Loucy (cell line): ENCODE results near the gene WWOX.

Experiments used
- H2AFZ ChIP-seq: fragments of 200-600 bp; sonication (generic); 2 replicates; pipeline ENCODE4 v1.6.0; 2016; ENCODE audit warnings: antibody characterized with exemption, mild to moderate bottlenecking, low read length, moderate library complexity
- H3F3A ChIP-seq: fragments of 200-600 bp; 2 replicates; pipeline ENCODE4 v1.6.0; 2016; ENCODE audit warnings: antibody characterized with exemption, low read depth, mild to moderate bottlenecking
- H3K27me3 ChIP-seq: fragments of 200-600 bp; sonication (generic); 2 replicates; pipeline ENCODE4 v1.6.1; 2014; ENCODE audit warnings: low read length, mild to moderate bottlenecking; ENCODE audit not compliant: insufficient read depth, poor library complexity, severe bottlenecking
- H3K36me3 ChIP-seq: fragments of 200-600 bp; sonication (generic); 2 replicates; pipeline ENCODE4 v1.6.1; 2016; ENCODE audit warnings: low read length; ENCODE audit not compliant: insufficient read depth
- H3K4me1 ChIP-seq: fragments of 200-600 bp; sonication (generic); 2 replicates; pipeline ENCODE4 v1.5.1; 2014; ENCODE audit warnings: low read length, mild to moderate bottlenecking; ENCODE audit not compliant: insufficient read depth, poor library complexity, severe bottlenecking
- H3K4me2 ChIP-seq: fragments of 200-600 bp; sonication (generic); 2 replicates; pipeline ENCODE4 v1.6.0; 2014; ENCODE audit warnings: antibody characterized with exemption, low read length, low read depth, mild to moderate bottlenecking; ENCODE audit not compliant: poor library complexity, severe bottlenecking
- H3K4me3 ChIP-seq: fragments of 200-600 bp; sonication (generic); 2 replicates; pipeline ENCODE4 v1.5.1; 2014; ENCODE audit warnings: low read length, mild to moderate bottlenecking, mixed read lengths; ENCODE audit not compliant: poor library complexity, severe bottlenecking
- H3K79me2 ChIP-seq: fragments of 200-600 bp; sonication (generic); 2 replicates; pipeline ENCODE4 v1.6.1; 2014; ENCODE audit warnings: low read length; ENCODE audit not compliant: insufficient read depth
- H3K9ac ChIP-seq: fragments of 200-600 bp; sonication (generic); 2 replicates; pipeline ENCODE4 v1.6.0; 2014; ENCODE audit warnings: mild to moderate bottlenecking, low read depth, low read length, moderate library complexity; ENCODE audit not compliant: poor library complexity, severe bottlenecking
- H3K9me2 ChIP-seq: fragments of 200-600 bp; sonication (generic); replicated peaks from 2 replicates; pipeline ENCODE4 v1.6.1; 2016; ENCODE audit warnings: low read depth, low read length, mixed read lengths
- H3K9me3 ChIP-seq: fragments of 200-600 bp; sonication (generic); 2 replicates; pipeline ENCODE4 v1.6.1; 2014; ENCODE audit warnings: mild to moderate bottlenecking, antibody characterized with exemption, low read length, low read depth; ENCODE audit not compliant: insufficient read depth
- H4K20me1 ChIP-seq: fragments of 200-600 bp; sonication (generic); 2 replicates; pipeline ENCODE4 v1.6.0; 2014; ENCODE audit warnings: antibody characterized with exemption, low read length, mild to moderate bottlenecking; ENCODE audit not compliant: insufficient read depth, poor library complexity, severe bottlenecking
- CTCF ChIP-seq: fragments of 200-600 bp; sonication (generic); conservative IDR thresholded peaks from 2 replicates; pipeline ENCODE4 v1.5.1; 2014; ENCODE audit warnings: mild to moderate bottlenecking, antibody characterized with exemption, low read length
- EZH2phosphoT487 ChIP-seq: fragments of 200-600 bp; IDR thresholded peaks from 2 replicates; pipeline ENCODE4 v1.6.1; 2018; ENCODE audit warnings: antibody characterized with exemption, mild to moderate bottlenecking, moderate library complexity, borderline replicate concordance

Gene WWOX

GRCh38 chr16:78931267-78931666 lies 831.8 kb downstream of the WWOX start:
- Histone ChIP-seq H3F3A (no peaks in the 10 kb centered on the region), H3K4me2 (no peak overlapping the region), H4K20me1 (no peaks in the 10 kb centered on the region), H3K9me3 (no peaks in the 10 kb centered on the region), H3K27me3 (no peaks in the 10 kb centered on the region), H2AFZ (no peak overlapping the region), H3K9ac (no peak overlapping the region), H3K4me3 (no peak overlapping the region), H3K4me1 (peaks cover 7% of the 10 kb centered on the region), H3K79me2 (no peaks in the 10 kb centered on the region), H3K36me3 (no peaks in the 10 kb centered on the region), H3K9me2 (no peaks in the 10 kb centered on the region)
- TF ChIP-seq EZH2phosphoT487 = no peak
- no peak for TF ChIP-seq CTCF

GRCh38 chr16:78931678-78932077 lies 832.2 kb downstream of the WWOX start:
- TF ChIP-seq CTCF (no peak), EZH2phosphoT487 (no peak)
- Histone ChIP-seq H2AFZ (no peak overlapping the region), H3F3A (no peaks in the 10 kb centered on the region), H3K4me1 (peaks cover 7% of the 10 kb centered on the region), H3K27me3 (no peaks in the 10 kb centered on the region), H3K36me3 (no peaks in the 10 kb centered on the region), H3K9me3 (no peaks in the 10 kb centered on the region), H3K9me2 (no peaks in the 10 kb centered on the region), H3K4me2 (no peak overlapping the region), H4K20me1 (no peaks in the 10 kb centered on the region), H3K79me2 (no peaks in the 10 kb centered on the region), H3K9ac (no peak overlapping the region), H3K4me3 (no peak overlapping the region)

- Histone ChIP-seq H2AFZ (no peak overlapping the region), H3K79me2 (no peaks in the 10 kb centered on the region), H3K4me2 (no peak overlapping the region), H3K4me3 (no peak overlapping the region), H3K27me3 (no peaks in the 10 kb centered on the region), H3K4me1 (peaks cover 7% of the 10 kb centered on the region), H3K9ac (no peak overlapping the region), H4K20me1 (no peaks in the 10 kb centered on the region), H3K9me2 (no peaks in the 10 kb centered on the region), H3F3A (no peaks in the 10 kb centered on the region), H3K9me3 (no peaks in the 10 kb centered on the region), H3K36me3 (no peaks in the 10 kb centered on the region)
- no peak for TF ChIP-seq EZH2phosphoT487
- TF ChIP-seq CTCF = no peak
Observed at GRCh38 chr16:78932355-78932943, 833.0 kb downstream of the WWOX start.
